ENCODE results near the gene KIRREL3.

The KIRREL3 gene

DNA sequence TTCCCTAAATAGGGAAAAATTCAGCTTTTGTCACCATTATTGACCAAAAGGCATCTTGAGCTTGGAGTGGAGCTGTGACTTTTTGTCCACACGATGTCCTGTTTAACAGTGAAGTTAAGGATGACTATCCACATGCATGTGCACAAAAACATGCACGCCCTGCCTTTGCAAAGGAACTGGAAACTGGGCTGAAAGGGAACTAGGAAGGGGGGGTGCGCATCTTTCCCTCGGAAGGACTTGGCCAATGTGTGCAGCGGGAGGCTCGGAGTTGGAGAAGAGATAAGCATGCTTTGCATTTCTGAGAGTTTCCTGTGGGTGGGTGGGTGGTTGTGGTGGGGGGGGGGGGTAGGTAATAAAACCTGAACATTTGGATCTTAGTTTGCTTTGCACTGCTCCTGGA is 411 bp upstream of the KIRREL3 start:
- peak; percentile 33 for DNase-seq
- in situ Hi-C loops (cut with HindIII; ENCODE audit: low pct_ligation_motif_present, low pct_unique_long_range_greater_than_20kb, low sequenced_read_pairs): no loop called here

DNA sequence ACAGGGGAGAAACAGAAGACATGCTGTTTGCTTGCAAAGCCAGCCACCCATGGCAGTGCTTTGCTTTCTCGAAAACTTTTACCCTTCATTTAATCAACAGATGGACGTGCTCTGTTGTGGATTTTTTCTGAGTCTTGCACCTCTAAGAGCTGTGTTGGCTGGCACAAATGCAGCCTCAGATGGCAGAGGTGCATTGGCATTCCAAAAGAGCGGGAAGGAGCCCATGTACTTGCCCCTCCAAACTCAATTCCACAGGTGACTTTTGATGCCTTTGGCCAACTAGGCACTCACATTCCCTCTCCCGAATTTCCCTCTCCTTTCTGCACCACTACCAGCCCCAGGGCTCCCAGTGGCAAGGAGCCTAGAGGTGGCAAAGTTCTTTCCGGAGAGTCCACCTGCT is 1.2 kb downstream of the KIRREL3 start:
- peak; percentile 12 for DNase-seq
- in situ Hi-C loops (cut with HindIII; ENCODE audit: low pct_ligation_motif_present, low pct_unique_long_range_greater_than_20kb, low sequenced_read_pairs): no loop called here

DNA sequence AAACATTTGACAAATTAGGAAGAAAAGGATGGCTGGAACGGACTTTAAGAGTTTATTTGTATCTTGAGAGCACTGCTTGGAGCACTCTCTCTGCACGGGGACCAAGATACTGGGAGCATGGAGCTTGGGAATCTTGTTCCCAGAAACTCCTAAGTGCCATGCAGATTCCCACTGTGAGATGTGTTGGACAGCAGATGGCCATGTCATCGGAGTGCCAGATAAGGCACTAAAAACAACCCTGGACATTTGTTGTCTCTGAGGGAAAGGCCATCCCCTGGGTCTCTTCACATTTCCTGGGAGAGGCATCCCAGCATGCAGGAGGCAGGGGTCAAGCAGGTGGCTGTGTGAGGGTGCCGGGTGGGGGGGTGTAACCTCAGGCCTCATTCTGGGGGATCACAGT is 2.9 kb downstream of the KIRREL3 start:
- no peak for DNase-seq

DNA sequence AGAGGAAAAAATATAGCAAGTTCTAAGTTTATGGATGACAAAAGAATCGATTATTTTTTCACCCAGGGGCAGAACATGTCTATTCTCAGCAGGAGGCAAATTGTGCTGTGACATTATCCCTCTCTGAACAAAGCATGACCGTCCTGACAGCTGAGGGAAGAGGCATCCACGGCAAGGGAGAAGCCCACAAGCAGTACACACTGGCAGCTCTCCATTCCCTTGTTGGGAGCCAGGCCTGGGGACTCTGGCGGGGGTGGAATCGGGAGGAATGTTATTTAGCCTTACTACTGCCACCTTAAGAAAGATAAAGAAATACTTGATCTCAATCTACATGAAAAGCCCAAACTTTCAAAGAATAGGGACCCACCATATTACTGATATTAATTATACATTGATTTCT is 3.4 kb downstream of the KIRREL3 start:
- peak; percentile 37 for DNase-seq
- in situ Hi-C loops (cut with HindIII; ENCODE audit: low pct_ligation_motif_present, low pct_unique_long_range_greater_than_20kb, low sequenced_read_pairs): no loop called here

More for the DNA sequence above, 2.9 kb downstream of the KIRREL3 start:
- in situ Hi-C loops (cut with HindIII; ENCODE audit: low pct_ligation_motif_present, low pct_unique_long_range_greater_than_20kb, low sequenced_read_pairs): no loop called here

DNA sequence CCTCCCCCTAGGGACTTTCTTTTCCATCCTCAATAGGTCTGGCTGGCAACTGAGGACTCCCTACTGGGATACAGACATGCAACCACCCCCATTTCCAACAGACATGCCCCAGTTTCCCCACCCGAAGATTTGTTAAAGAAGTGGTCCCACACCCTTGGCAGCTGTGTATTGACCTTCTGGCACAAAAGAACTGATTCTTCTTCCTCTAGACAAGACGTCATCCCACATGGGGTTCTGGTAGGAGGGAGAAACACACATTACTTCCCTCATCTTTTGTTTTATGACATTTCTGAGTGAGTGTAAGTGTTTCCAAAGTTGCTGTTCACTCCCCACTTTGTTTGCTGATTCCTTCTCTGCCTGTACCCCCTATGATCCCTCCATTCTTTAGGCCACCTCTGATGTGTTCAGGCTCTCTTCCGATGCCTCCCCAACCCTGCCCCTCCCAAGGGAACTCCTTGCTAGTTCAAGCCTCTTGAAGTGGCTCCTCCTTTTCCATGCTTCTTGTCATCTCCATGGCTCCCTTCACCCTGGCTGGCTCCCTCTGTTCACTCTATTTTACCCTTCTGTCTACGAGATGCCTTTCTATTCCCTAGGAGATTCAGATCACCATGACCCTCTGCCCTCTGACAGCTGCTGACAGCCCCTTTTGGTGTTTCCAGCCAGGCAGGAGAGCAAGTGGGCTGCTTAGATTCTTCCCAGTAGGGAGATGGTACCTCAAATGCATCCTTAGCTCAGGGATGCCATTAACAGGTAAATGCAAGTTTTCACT is 4.3 kb downstream of the KIRREL3 start:
- no peak for DNase-seq
- in situ Hi-C loops (cut with HindIII; ENCODE audit: low pct_ligation_motif_present, low pct_unique_long_range_greater_than_20kb, low sequenced_read_pairs): no loop called here

DNA sequence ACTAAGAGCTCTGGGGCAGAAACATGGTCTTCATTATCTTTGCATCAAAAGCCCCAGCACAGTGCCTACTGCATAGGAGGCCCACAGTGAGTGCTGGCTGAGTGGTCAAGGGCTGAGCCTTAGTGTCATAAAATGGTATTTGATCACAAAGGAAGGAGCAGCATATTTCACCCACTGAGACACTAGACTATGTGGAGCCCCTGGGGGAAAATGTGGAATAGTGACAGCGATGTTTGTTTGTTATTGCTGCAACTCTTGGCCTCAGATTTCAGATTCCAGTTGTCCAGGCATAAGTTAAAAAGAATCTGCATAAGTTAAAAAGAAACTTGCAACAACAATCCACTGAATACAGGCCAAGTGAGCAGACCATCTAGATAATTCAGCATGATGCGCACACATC is 7.0 kb downstream of the KIRREL3 start:
- in situ Hi-C loops (cut with HindIII; ENCODE audit: low pct_ligation_motif_present, low pct_unique_long_range_greater_than_20kb, low sequenced_read_pairs): no loop called here
- DNase-seq: no peak

DNA sequence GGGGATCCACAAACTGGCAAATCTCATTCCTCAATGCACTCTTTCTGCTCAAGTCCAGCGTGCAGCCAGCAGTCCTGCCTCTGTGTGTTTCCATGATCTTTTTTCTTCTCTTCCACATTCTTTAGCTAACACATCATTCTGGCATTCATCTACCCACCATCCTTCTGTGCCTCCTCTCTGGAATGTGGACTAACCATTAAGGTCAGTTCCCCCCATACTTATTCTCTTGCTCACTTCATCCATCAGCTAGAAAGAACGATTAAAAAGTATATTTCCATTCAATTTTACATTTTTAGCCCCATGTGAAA is 7.8 kb downstream of the KIRREL3 start:
- peak; percentile 91 for DNase-seq
- in situ Hi-C loops (cut with HindIII; ENCODE audit: low pct_ligation_motif_present, low pct_unique_long_range_greater_than_20kb, low sequenced_read_pairs): no loop called here

DNA sequence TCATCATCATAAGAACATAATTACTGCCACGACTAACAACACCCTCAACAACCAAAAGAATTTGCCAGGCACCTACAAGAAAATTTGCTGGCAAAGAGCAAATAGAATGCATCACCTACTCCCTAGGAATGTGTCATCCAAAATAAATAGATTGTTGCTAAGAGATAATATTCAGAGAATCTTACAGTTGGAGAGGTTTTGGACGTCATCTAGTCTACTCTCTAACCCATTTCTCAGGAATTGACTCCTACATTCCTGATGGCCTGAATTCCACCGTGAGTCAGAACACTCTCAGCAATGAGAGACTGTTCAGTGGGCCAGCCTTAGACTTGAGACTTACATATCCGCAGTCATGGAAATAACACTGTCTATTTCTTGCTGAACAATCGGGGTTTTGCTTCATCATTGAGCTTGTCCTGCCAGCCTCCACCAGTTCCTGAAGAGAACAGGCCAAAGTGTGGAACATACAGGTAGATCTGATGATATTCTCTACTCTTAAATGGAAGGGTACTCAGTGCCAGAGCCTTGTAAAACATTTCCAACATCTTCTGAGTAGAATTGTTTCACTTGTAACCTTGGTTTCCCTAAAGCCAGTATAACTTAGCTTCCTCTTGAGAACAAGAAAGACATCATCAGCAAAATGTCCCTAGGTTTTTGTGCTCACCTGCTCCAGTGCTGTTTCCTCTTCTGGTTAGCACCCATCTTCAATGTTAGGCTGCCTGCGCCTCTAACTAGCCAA is 8.3 kb downstream of the KIRREL3 start:
- DNase-seq: peak; percentile 98
- in situ Hi-C loops (cut with HindIII; ENCODE audit: low pct_ligation_motif_present, low pct_unique_long_range_greater_than_20kb, low sequenced_read_pairs): no loop called here

DNA sequence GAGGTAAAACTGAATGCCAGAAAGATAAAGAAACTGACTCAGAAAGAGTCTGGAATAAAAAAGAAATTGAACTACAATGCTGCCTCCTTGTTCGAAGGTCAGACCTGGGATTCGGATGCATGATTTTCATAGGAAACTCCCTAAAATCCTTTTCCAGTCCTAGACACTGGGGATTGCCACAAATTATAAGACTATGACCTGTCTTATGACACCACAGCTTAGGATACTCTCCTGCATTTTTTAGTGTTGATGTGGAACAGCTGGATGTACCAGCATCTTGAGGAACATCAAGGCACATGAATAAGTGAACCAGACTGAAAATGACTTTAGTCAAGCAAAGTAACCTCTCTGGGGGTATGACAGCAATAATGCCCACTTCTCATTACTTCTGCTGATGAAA is 9.0 kb downstream of the KIRREL3 start:
- DNase-seq: peak; percentile 49
- in situ Hi-C loops (cut with HindIII; ENCODE audit: low pct_ligation_motif_present, low pct_unique_long_range_greater_than_20kb, low sequenced_read_pairs): no loop called here

DNA sequence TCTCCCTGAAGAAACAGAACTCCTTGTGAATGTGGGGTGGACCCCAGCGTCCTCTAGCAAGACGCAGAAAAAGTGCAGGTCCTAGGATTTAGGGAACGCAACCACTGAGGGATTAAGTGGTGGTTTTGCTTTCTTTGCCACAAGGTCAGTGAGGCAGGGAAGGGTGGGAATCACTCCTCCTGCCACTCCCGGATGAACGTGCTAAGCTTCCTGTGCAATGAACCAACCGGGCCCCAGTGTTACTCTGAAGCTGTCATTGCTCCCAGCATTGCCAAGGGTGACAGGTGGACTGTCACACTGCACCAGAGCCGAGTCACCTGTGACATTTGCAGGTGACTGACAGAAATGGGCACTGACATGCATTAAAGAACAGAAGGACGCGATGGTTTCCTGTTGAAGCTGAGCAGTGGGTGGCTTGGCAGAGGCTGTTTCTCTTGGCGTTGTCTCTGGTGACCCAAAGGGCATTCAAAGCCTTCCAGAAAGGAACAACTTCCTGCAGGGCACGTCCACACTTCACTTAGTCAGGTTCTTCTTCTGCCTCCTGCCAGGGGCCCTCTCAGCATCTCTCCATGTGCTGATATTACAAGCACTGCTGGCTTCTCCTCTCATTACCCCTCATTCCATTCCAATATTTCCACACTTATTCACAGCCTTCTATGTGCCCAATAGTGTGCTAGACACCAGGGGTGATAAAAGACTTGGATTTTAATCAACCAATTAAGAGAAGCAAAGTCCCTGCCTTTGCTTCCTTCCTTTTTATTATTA is 9.7 kb downstream of the KIRREL3 start:
- DNase-seq: peak; percentile 72
- in situ Hi-C loops (cut with HindIII; ENCODE audit: low pct_ligation_motif_present, low pct_unique_long_range_greater_than_20kb, low sequenced_read_pairs): no loop called here

DNA sequence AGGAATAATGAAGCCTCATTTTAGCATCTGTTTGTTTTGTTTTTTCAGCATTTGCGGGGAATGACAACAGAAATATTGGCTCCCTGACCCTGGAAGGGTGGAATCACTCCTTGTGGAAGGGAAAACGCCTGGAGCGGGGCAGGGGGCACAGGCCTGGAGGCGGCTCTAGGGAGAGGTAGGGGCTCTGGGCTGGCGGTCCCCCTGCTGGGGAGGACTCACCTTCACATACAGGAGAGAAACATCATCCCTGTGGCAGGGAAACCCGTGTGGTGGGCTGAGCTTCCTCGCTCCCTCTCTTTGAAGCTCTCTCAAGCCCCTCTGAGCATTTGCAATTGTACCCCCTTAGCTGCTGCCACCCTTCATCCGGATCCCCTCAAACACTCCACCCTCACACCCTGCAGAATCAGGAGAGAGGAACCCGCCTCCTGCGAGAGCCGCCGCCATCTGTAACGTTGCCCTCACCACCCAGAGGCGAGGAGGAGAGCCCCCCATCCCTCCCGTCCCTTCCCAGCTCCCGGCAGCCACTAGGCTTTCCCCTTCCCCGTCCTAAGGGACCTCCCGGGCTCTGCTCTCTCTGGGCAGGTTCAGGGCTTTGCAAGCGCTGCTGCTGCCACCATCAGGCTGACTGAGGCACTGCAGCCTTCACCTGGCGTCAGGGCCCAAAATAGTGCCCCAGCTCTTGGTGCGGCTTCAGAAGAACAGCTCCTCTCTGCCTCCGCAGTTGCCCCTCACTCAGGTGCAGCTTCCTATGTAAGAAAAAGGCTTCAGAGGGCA is 10.4 kb downstream of the KIRREL3 start:
- in situ Hi-C loops (cut with HindIII; ENCODE audit: low pct_ligation_motif_present, low pct_unique_long_range_greater_than_20kb, low sequenced_read_pairs): no loop called here
- DNase-seq: peak; percentile 83

DNA sequence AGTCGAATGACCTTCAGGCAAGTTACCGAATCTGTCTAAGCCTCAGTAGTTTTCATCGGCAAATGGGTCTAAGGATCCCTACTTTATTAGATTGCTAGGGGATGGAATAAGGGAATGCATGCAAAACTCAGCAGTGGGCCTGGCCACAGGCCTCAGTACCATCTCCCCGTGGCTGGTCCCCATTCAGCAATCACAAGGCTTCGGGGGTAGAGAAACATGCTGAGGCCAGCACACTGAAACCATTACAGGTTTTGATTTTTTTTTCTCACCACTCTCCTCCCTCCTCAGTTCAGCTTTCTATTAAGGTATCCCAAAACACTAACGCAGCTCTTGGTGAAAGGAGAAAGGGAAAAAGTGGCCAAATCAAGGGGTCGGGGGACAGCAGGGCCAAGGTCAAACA is 11.9 kb downstream of the KIRREL3 start:
- no peak for DNase-seq
- in situ Hi-C loops (cut with HindIII; ENCODE audit: low pct_ligation_motif_present, low pct_unique_long_range_greater_than_20kb, low sequenced_read_pairs): no loop called here

DNA sequence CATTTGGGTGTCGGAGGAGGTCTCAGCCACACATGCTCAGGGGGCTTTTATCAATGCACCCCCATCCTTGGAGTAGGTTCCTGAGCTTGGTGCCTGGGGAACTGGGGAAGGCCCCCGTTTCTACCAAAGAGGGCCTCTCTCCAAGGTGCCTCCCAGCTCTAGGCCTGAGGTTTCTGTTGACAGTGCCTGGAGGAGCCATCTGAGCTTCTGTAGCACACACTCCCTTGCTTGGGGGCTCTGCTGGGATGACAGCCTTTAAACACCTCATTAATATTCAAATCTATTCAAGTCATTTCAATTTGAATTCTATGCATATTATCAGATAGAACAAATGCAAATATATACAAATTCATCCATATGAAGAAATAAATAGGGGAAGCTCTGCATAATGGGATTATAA is 18.9 kb downstream of the KIRREL3 start:
- in situ Hi-C loops (cut with HindIII; ENCODE audit: low pct_ligation_motif_present, low pct_unique_long_range_greater_than_20kb, low sequenced_read_pairs): no loop called here
- DNase-seq: no peak

DNA sequence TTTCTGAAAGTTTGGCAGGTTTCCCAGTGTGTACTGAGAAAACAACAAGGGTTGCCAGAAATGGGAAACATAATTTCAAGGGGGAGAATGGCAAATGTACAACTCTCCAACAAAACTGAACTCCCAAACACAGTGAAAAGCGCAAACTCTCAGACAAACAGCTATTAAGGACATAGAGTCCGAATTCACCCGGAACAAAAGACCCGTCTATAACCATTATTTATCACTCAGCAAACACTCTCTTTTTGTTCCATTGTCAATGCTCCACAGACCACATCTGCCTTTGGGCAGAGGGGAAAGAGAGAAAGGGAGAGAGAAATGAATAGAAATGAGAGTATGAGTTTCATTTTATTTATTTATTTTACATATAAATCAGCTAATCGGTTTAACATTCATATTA is 21.7 kb downstream of the KIRREL3 start:
- in situ Hi-C loops (cut with HindIII; ENCODE audit: low pct_ligation_motif_present, low pct_unique_long_range_greater_than_20kb, low sequenced_read_pairs): no loop called here
- DNase-seq: no peak

DNA sequence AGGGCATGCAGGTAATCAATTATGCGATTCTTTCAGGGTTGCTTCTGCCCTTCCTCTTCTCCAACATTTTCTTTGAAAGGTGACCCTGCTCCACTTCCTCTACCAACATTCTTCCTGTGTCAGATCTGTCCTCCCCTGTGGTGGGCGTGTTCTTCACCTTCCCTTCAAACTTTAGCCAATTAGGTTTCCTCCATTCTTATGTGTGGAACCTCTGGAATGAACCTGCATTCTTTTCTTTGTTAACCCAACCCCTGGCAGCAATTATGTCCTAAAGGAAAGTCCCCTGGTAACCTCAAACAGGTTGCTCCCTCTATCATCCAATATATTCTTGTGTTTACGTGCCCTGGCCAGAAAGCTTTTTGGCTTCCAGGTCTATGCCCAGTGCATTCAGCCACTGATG is 22.4 kb downstream of the KIRREL3 start:
- in situ Hi-C loops (cut with HindIII; ENCODE audit: low pct_ligation_motif_present, low pct_unique_long_range_greater_than_20kb, low sequenced_read_pairs): no loop called here
- no peak for DNase-seq

DNA sequence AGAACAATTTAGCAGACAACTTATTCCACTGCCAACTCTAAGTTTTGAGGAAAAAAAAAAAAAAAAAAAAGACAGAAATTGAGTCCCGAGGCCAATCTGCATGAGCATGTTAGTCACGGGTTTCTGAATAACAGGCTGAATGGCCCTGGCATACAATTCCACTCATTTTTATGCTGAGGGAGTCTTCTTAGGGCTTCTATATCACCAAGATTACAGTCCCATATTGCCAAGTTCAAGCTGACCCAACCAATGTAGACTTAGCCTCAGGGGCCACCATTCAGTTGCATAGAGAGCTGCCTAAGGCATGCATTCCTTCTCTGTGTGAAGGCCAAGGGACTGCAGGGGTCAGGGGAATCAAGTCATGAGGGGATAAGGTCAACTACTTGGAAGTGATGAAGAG is 27.5 kb downstream of the KIRREL3 start:
- in situ Hi-C loops (cut with HindIII; ENCODE audit: low pct_ligation_motif_present, low pct_unique_long_range_greater_than_20kb, low sequenced_read_pairs): no loop called here

DNA sequence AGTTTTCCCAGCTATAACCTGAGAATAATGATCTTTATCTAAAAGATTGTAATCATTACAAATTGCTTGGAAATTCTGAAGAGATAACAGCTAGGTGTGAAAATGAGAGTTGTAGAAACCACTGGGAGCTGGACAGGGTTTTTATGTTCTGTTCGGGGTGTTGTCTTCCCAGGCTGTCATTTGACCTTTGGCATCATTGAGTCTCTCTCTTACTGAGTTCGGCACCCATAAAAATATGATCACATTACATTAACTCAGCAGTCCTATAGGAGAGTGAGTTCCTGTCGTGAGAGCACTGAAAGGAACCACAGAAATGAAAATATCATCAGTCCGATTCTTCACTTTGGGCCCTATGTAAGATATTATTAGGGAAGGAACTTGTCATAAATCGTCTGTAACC is 29.3 kb downstream of the KIRREL3 start:
- in situ Hi-C loops (cut with HindIII; ENCODE audit: low pct_ligation_motif_present, low pct_unique_long_range_greater_than_20kb, low sequenced_read_pairs): no loop called here
- no peak for DNase-seq

More for the DNA sequence above, 27.5 kb downstream of the KIRREL3 start:
- DNase-seq: no peak

DNA sequence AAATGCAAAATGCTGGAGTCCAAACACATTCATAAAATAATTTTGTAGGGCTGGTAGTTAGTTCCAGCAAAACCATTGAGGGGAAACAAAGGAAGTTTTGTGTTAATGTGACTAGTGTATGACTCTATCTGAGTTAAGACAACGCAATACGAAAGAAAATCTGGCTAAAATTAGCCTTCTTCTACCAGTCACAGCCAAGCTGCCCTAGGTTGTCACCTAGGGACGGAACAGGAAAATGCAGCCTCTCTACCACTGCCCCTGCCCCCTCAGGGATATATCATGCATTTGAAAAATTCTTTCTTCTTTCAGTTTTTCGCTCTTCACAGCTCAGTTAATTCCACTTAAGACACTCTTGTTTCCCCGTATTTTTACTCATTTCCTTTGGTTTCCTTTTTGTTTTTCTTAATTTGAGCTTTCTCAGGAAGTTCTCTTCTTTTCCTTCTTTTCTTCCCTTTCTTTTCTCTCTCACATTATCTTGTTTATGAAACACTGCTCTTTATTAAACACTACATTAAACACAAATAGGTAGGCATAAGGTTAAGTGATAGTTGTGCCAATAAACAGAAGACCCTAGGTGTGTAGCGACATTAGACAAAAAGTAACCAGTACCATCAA is 30.6 kb downstream of the KIRREL3 start:
- peak; percentile 66 for DNase-seq

More for the DNA sequence above, 30.6 kb downstream of the KIRREL3 start:
- in situ Hi-C loops (cut with HindIII; ENCODE audit: low pct_ligation_motif_present, low pct_unique_long_range_greater_than_20kb, low sequenced_read_pairs): no loop called here
